Left ventricle myocardium inferior (tissue), 1 donor: ENCODE results near the gene CD151. TPM values are rescaled to one million over a fixed set of nuclear protein-coding genes. Genes with fewer than 3 reads are reported as not detected.
A peak's percentile ranks its signal among the peaks of the same experiment; 100 is the strongest.

Source experiments
- DNase-seq: peaks from one replicate; pipeline ENCODE4 v3.0.0-alpha.2; 2020
- H3K27ac ChIP-seq: fragments of 200-600 bp; replicated peaks from 2 replicates; pipeline ENCODE4 v1.8.0; 2021
- H3K27me3 ChIP-seq: fragments of 200-600 bp; 2 replicates; pipeline ENCODE4 v1.8.0; 2021; ENCODE audit warnings: low read depth
- H3K36me3 ChIP-seq: fragments of 200-600 bp; 2 replicates; pipeline ENCODE4 v1.8.0; 2021
- H3K4me1 ChIP-seq: fragments of 200-600 bp; 2 replicates; pipeline ENCODE4 v1.8.0; 2021
- H3K4me3 ChIP-seq: fragments of 200-600 bp; 2 replicates; pipeline ENCODE4 v1.8.0; 2021; ENCODE audit warnings: mild to moderate bottlenecking, moderate library complexity
- H3K9me3 ChIP-seq: fragments of 200-600 bp; replicated peaks from 2 replicates; pipeline ENCODE4 v1.8.0; 2021
- intact Hi-C: fragments of 100-400 bp; cut with micrococcal nuclease; formaldehyde crosslinking; loops from one replicate; pipeline ENCODE4 v1.11.0; 2022
- total RNA-seq: library from RNA; stranded (reverse); fragmentation: NEBNext Ultra II Directional; extraction: Animal tissue kit (Norgen Biotek cat#: 25700); gene quantifications from one replicate; pipeline ENCODE4 v1.2.1, GENCODE V29; 2021
- TF ChIP-seq, protein P1 (sequence below): fragments of 200-600 bp; IDR thresholded peaks from 2 replicates; pipeline ENCODE4 v1.8.0; 2021; ENCODE audit warnings: antibody characterized with exemption, mild to moderate bottlenecking, borderline replicate concordance
- donor health status: DM: no; HTN: yes; CAD: no; lungs with severe emphysema.

CD151 gene
- total RNA-seq, 1 donor from 2014 or later: 408 TPM

DNA sequence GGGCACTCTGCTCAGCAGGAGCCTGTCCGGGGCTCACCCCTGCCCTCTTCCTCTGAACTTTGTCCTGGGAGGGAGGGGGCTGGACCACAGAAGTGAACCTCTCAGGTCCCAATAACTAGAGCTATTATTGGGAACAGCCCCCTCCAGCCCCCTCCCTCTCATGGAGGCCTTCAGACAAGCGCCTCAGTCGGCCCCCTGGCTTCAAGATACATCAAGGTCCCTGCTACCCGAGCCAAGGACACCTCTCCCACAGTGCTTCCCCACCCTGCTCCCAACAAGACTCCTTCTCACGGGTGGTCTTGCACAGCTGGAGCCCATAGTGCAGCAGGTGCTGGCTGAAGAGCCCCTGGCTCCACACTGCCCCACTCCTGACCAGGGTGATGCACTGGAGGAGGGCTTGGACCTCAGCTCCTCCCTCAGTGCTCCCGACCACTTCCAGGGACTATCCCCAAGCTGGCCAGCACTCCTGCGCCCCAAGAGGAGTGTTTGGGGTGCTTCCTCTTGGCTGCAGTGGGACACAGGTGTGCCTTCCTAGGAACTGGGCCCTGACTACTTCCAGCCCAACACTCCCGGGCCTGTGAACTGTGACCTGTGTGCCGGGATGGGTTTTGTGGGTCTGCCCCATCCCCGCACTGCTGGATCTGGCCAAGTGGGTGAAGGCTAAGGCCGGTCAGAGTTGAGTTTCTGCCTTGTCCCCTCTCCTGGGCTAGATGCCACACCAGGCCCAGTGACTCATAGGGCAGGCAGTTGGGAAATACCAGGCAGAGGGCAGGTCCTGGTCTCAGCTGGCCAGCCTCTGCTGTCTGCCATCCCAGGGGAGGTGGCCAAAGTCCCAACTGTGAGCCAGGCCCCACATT, 11.9 kb upstream of the CD151 start:
- DNase-seq: peak; percentile 82
- no peaks in the 10 kb centered on the region for H3K9me3 ChIP-seq
- H3K4me1 ChIP-seq: peaks cover 62% of the 10 kb centered on the region
- TF ChIP-seq, protein P1, sequence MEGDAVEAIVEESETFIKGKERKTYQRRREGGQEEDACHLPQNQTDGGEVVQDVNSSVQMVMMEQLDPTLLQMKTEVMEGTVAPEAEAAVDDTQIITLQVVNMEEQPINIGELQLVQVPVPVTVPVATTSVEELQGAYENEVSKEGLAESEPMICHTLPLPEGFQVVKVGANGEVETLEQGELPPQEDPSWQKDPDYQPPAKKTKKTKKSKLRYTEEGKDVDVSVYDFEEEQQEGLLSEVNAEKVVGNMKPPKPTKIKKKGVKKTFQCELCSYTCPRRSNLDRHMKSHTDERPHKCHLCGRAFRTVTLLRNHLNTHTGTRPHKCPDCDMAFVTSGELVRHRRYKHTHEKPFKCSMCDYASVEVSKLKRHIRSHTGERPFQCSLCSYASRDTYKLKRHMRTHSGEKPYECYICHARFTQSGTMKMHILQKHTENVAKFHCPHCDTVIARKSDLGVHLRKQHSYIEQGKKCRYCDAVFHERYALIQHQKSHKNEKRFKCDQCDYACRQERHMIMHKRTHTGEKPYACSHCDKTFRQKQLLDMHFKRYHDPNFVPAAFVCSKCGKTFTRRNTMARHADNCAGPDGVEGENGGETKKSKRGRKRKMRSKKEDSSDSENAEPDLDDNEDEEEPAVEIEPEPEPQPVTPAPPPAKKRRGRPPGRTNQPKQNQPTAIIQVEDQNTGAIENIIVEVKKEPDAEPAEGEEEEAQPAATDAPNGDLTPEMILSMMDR: no peak
- intact Hi-C loops: no loop called here
- H3K27ac ChIP-seq: peak overlapping the region; percentile 99
- peaks cover 42% of the 10 kb centered on the region for H3K36me3 ChIP-seq
- no peaks in the 10 kb centered on the region for H3K27me3 ChIP-seq
- H3K4me3 ChIP-seq: peak overlapping the region; percentile 91

DNA sequence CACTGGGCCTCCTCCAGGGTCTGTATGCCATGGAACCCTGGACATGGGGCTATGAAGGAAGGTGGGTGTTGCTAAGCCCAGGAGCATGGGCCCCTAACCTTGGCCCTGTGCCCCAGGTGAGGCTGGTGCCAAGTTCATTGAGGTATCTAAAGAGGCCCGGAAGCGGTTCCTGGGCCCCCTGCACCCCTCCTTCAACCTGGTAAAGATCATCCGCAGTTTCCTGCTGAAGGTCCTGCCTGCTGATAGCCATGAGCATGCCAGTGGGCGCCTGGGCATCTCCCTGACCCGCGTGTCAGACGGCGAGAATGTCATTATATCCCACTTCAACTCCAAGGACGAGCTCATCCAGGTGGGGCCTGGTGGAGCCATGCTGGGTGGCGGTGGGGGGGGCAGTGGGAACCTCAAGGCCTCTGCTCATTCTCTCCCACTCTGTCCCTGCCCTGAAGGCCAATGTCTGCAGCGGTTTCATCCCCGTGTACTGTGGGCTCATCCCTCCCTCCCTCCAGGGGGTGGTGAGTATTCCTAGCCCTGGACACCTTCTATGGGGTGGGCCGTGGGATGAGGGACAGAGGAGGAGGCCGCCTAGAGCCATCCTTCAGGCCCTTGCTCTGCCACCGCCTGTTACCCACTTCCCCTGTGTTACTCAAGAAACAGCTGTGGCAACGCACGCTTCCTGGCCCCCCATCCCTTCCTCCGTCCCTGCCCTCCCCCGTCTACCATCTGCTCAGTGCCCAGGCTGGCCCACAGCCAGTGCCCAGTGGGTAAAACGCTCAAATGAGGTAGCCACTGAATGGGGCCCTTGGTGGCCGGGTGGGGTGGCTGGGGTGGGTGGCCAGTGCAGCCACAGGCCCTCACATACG, 11.0 kb upstream of the CD151 start:
- intact Hi-C loops: no loop called here
- no peaks in the 10 kb centered on the region for H3K9me3 ChIP-seq
- DNase-seq: no peak
- peak overlapping the region; percentile 99 for H3K27ac ChIP-seq
- TF ChIP-seq, protein P1: no peak
- H3K4me3 ChIP-seq: peak overlapping the region; percentile 91
- peaks cover 43% of the 10 kb centered on the region for H3K36me3 ChIP-seq
- H3K4me1 ChIP-seq: peaks cover 71% of the 10 kb centered on the region
- H3K27me3 ChIP-seq: no peaks in the 10 kb centered on the region

DNA sequence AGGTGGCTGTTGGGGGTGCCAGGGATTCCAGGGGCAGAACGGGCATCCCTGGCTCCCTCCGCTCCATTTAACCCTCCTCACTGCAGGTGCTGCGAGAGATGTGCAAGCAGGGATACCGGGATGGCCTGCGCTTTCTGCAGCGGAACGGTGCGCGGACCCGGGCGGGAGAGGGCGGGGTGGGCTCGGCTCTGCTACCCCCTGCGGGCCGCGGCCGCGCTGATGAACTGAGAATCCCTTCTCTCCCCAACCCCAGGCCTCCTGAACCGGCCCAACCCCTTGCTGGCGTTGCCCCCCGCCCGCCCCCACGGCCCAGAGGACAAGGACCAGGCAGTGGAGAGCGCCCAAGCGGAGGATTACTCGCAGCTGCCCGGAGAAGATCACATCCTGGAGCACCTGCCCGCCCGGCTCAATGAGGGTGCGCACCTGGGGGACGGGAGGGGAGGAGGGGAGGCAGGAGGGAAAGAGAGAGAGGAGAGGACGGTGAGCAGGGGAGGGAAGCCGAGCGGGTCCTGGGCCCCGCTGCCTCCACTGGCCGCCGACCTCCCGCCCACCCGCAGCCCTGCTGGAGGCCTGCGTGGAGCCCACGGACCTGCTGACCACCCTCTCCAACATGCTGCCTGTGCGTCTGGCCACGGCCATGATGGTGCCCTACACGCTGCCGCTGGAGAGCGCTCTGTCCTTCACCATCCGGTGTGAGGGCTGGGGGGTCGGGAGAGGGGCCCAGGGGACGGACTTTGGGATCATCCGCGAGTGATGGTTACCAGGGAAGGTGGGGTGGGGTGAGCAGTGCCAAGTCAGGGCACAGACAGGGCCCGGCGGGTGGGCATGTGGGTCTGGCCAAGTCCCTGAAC, 9.1 kb upstream of the CD151 start:
- H3K4me1 ChIP-seq: peaks cover 85% of the 10 kb centered on the region
- H3K4me3 ChIP-seq: no peak overlapping the region
- DNase-seq: no peak
- no peak overlapping the region for H3K27ac ChIP-seq
- H3K9me3 ChIP-seq: no peaks in the 10 kb centered on the region
- TF ChIP-seq, protein P1: no peak
- no peaks in the 10 kb centered on the region for H3K27me3 ChIP-seq
- H3K36me3 ChIP-seq: peaks cover 43% of the 10 kb centered on the region
- intact Hi-C loops: no loop called here

DNA sequence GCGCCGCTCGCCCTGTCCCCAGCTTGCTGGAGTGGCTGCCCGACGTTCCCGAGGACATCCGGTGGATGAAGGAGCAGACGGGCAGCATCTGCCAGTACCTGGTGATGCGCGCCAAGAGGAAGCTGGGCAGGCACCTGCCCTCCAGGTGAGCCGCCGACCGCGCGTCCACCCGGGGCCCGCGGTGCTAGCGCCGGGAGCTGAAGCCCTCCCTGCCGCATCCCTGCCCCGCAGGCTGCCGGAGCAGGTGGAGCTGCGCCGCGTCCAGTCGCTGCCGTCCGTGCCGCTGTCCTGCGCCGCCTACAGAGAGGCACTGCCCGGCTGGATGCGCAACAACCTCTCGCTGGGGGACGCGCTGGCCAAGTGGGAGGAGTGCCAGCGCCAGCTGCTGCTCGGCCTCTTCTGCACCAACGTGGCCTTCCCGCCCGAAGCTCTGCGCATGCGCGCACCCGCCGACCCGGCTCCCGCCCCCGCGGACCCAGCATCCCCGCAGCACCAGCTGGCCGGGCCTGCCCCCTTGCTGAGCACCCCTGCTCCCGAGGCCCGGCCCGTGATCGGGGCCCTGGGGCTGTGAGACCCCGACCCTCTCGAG, 8.4 kb upstream of the CD151 start:
- H3K36me3 ChIP-seq: peaks cover 43% of the 10 kb centered on the region
- intact Hi-C loops: no loop called here
- H3K9me3 ChIP-seq: no peaks in the 10 kb centered on the region
- peaks cover 87% of the 10 kb centered on the region for H3K4me1 ChIP-seq
- H3K4me3 ChIP-seq: no peak overlapping the region
- no peaks in the 10 kb centered on the region for H3K27me3 ChIP-seq
- TF ChIP-seq, protein P1: no peak
- no peak for DNase-seq
- H3K27ac ChIP-seq: no peak overlapping the region
